Gastroesophageal sphincter (tissue), 4 donors: ENCODE data around the gene ZNF212. TPM values are rescaled to one million over a fixed set of nuclear protein-coding genes. Genes with fewer than 3 reads are reported as not detected.
"Not testable (repeated sequence)": the region's sequence is repeated elsewhere in the genome, so short reads cannot be mapped to it uniquely, and the experiment has no call there.

Source experiments
- ATAC-seq: fragments of 150-250 bp; one replicate; pipeline ENCODE4 v1.9.1; 2016; ENCODE audit warnings: mild to moderate bottlenecking, moderate library complexity
- H3K27ac ChIP-seq, 4 donors: fragments of 200-600 bp; sonication (generic) in 3 of 4; 1 replicate in 3 of 4; 2 replicates in 1 of 4; pipeline ENCODE4 v1.5.1; 2016 to 2019
- H3K27me3 ChIP-seq: fragments of 200-600 bp; sonication (generic); one replicate; pipeline ENCODE4 v1.5.1; 2019
- H3K36me3 ChIP-seq, 2 donors: fragments of 200-600 bp; sonication (generic); one replicate each; pipeline ENCODE4 v1.5.1; 2019; ENCODE audit warnings: control low read depth in 1 of 2
- H3K4me1 ChIP-seq, 3 donors: fragments of 200-600 bp; sonication (generic); 1 replicate in 2 of 3; 2 replicates in 1 of 3; pipeline ENCODE4 v1.5.1; 2016 to 2019; ENCODE audit warnings: control low read depth in 2 of 3
- H3K4me3 ChIP-seq, 2 donors: fragments of 200-600 bp; sonication (generic); one replicate each; pipeline ENCODE4 v1.5.1; 2019; ENCODE audit warnings: mild to moderate bottlenecking in 1 of 2, moderate library complexity in 1 of 2
- H3K9me3 ChIP-seq, 3 donors: fragments of 200-600 bp; sonication (generic); one replicate each; pipeline ENCODE4 v1.5.1; 2017 to 2019; ENCODE audit warnings: control low read depth in 2 of 3
- CTCF ChIP-seq, 4 experiments: fragments of 200-600 bp in 2 of 4; fragments of 450-650 bp in 2 of 4; sonication (generic) in 1 of 4; IDR thresholded peaks; one replicate each; pipeline ENCODE4 v1.5.1; 2017 to 2019; ENCODE audit warnings: antibody characterized with exemption in 4 of 4, mild to moderate bottlenecking in 2 of 4, moderate library complexity in 2 of 4
- EP300 ChIP-seq: sonication (generic); formaldehyde crosslinking; IDR thresholded peaks from one replicate; pipeline ENCODE4 v1.6.1; 2017; ENCODE audit warnings: antibody characterized with exemption, mild to moderate bottlenecking
- POLR2A ChIP-seq, 2 donors: fragments of 450-650 bp; IDR thresholded peaks; one replicate each; pipeline ENCODE4 v1.6.1; 2017; ENCODE audit warnings: antibody characterized with exemption in 2 of 2, mild to moderate bottlenecking in 2 of 2, moderate library complexity in 1 of 2
- POLR2AphosphoS5 ChIP-seq: sonication (generic); formaldehyde crosslinking; IDR thresholded peaks from one replicate; pipeline ENCODE4 v1.6.1; 2017; ENCODE audit warnings: antibody characterized with exemption
- WGBS, 2 donors: methylation state at CpG; one replicate each; pipeline ENCODE4 v1.1.5; 2018; ENCODE audit warnings: low coverage in 1 of 2; 5-methylcytosine and 5-hydroxymethylcytosine counted together
- total RNA-seq, 4 donors: library from RNA; depleted of rRNA; stranded (reverse); fragments of >200 nt; gene quantifications; one replicate each; pipeline ENCODE4 v1.1.0, GENCODE V29; 2016

Gene ZNF212
- total RNA-seq, 4 donors from 2014 or later, result 4.3 to 11.1 (median 9.4) TPM

- WGBS, 2 donors, result 94 to 100% methylated on average over 3 to 18 of the region's 19 CpGs
- Histone ChIP-seq H3K36me3 (peaks cover 0 to 61% of the 10 kb centered on the region in 2 donors), H3K27ac (no peak overlapping the region), H3K9me3 (no peaks in the 10 kb centered on the region), H3K4me1 (no peaks in the 10 kb centered on the region), H3K27me3 (no peaks in the 10 kb centered on the region), H3K4me3 (no peak overlapping the region)
- no peak for ATAC-seq
- TF ChIP-seq POLR2A (IDR thresholded peaks at IDR 0.05) (no peak), EP300 (no peak), POLR2AphosphoS5 (no peak), CTCF (IDR thresholded peaks at IDR 0.05) (no peak)
Observed at GRCh38 chr7:149225106-149225505, 14.3 kb upstream of the ZNF212 start.

- WGBS, 2 donors, result 85% methylated on average over 4 of the region's 22 CpGs; no CpG with 5 or more reads in 1 of the 2 donors
- no peaks in the 10 kb centered on the region for H3K9me3 ChIP-seq
- no peak for TF ChIP-seq POLR2AphosphoS5
- TF ChIP-seq EP300, result no peak
- no peak for TF ChIP-seq CTCF (IDR thresholded peaks at IDR 0.05)
- TF ChIP-seq POLR2A (IDR thresholded peaks at IDR 0.05), result no peak
- no peaks in the 10 kb centered on the region for H3K4me1 ChIP-seq
- H3K36me3 ChIP-seq, result peaks cover 0 to 55% of the 10 kb centered on the region in 2 donors
- H3K4me3 ChIP-seq, result no peak overlapping the region
- H3K27me3 ChIP-seq, result no peaks in the 10 kb centered on the region
- no peak for ATAC-seq
- H3K27ac ChIP-seq, result no peak overlapping the region
Observed at GRCh38 chr7:149225656-149226055, 13.8 kb upstream of the ZNF212 start.

- WGBS, 2 donors, result 84 to 92% methylated on average over 7 to 9 of the region's 17 CpGs
Observed at GRCh38 chr7:149226366-149226765, 13.1 kb upstream of the ZNF212 start.

GRCh38 chr7:149226840-149227494 is 12.5 kb upstream of the ZNF212 start:
- Histone ChIP-seq H3K27me3 (no peaks in the 10 kb centered on the region), H3K27ac (no peak overlapping the region), H3K4me1 (no peaks in the 10 kb centered on the region), H3K4me3 (no peak overlapping the region), H3K36me3 (peaks cover 0 to 42% of the 10 kb centered on the region in 2 donors), H3K9me3 (no peaks in the 10 kb centered on the region)
- ATAC-seq, result no peak
- TF ChIP-seq CTCF (IDR thresholded peaks at IDR 0.05), result no peak
- WGBS, 2 donors, result 67% methylated on average over 1 to 3 of the region's 6 CpGs

More at GRCh38 chr7:149226366-149226765, 13.1 kb upstream of the ZNF212 start:
- H3K36me3 ChIP-seq, result peaks cover 0 to 48% of the 10 kb centered on the region in 2 donors
- H3K9me3 ChIP-seq, H3K27ac ChIP-seq, H3K4me3 ChIP-seq, H3K27me3 ChIP-seq, H3K4me1 ChIP-seq, ATAC-seq: not testable (repeated sequence)

GRCh38 chr7:149228831-149229471 is 10.5 kb upstream of the ZNF212 start:
- TF ChIP-seq POLR2A (IDR thresholded peaks at IDR 0.05) (no peak), POLR2AphosphoS5 (no peak), CTCF (IDR thresholded peaks at IDR 0.05) (no peak)
- Histone ChIP-seq H3K9me3 (no peaks in the 10 kb centered on the region), H3K27ac (no peak overlapping the region), H3K4me1 (no peaks in the 10 kb centered on the region), H3K4me3 (no peak overlapping the region), H3K27me3 (no peaks in the 10 kb centered on the region), H3K36me3 (peaks cover 0 to 22% of the 10 kb centered on the region in 2 donors)
- WGBS, 2 donors, result 49 to 54% methylated on average over 7 of the region's 7 CpGs
- no peak for ATAC-seq
